ENCODE results near the gene CST11.
A peak's percentile ranks its signal among the peaks of the same experiment; 100 is the strongest.

CST11 gene

DNA sequence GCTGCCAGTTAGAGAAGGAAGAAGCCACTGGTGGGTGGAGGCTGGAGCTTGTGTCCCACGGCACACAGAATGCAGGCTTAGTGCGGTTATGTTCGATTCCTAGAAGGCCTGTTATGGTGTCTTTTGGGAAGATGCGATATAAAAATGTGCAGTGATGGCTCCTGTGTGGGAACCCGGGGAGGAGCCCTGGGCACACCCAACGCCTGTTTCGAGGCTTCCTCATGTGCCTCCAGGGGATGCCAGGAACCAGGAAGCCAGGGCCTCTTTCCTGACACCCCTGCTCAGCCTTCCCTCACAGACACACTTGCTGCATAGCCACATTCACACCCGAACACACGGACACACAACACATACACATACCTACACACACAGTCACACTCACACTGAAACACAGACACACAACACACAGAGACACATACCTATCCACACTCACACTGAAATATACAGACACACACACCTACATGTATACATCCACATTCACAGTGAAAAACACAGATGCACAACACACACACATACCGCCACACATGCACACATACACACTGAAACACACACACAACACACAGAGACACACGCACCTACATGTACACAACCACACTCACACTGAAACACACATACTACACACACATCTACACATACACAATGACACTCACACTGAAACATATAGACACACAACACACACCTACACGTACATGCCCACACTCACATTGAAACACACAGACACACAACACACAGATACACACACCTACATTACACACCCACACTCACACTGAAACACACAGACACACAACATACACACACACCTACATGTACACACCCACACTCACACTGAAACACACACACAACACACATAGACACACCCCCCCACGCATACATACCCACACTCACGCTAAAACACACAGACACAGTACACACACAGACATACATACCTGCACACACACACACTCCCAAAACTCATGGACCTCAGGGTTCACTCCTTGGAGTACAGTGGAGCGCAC lies 1.2 kb upstream of the CST11 start:
- no peak for DNase-seq (ENCODE audit: low read depth)

DNA sequence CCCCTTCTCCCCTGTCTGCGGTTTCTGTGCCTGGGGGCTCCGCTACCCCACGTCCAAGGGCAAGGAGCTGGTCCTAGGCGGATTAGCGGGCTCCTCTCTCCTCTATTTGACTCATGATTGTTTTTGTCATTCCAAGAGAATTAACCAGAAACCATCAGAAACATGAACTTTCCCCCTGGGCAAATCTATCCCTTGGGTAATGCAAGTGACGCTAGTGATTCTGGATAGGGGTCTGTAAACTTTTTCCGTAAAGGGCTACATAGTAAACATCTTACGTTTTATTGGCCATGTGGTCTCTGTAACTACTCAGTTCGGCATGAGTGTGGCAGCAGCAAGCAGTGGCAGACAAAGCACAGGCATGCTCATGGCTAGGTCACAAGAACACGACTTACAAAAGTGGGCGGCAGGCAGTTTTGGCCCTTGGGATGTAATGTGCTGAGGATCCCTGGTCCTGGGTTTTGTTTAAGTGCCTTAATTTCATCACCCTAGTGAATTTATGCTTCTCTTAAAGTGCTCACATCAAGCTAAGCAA lies 654 bp downstream of the CST11 start:
- DNase-seq (ENCODE audit: low read depth) = no peak

DNA sequence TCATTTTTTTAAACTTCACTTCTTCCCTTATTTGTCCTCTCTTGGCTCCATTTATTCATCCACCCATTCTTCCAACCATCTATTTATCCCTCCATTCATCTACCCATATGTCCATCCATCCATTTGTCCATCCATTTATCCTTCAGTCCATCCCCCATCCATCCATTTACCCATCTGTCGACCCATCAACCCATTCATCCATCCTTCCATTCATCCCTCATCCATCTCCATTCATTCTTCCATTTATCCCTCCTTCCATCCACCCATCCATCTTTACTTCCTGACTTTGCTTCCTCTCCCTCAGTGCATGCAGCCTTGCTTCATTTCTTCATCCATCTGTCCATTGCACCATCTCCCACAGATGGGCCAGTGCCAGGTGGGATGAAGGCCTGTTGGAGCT lies 1.8 kb downstream of the CST11 start:
- DNase-seq (ENCODE audit: low read depth) = no peak

GRCh38 chr20:23449421-23449820 lies 3.3 kb downstream of the CST11 start:
- DNase-seq (ENCODE audit: low read depth) = no peak

DNA sequence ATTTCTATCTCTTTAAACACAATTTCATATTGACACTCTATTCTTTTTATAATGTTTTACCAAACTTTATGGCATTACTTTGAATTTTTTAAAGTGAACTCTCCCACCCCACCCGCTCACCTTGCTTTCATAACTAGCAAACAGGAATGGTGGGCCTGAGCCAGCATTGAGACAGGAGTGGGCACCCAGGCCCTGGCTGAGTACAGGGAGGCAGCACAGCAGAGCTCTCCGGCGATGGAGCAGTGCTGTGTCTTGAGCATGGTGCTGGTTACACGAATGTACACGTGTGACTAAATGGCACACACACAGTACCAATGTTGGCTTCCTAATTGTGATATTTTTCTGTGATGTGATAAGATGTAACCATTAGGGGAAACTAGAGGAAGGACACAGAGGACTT lies 4.5 kb downstream of the CST11 start:
- no peak for DNase-seq (ENCODE audit: low read depth)

DNA sequence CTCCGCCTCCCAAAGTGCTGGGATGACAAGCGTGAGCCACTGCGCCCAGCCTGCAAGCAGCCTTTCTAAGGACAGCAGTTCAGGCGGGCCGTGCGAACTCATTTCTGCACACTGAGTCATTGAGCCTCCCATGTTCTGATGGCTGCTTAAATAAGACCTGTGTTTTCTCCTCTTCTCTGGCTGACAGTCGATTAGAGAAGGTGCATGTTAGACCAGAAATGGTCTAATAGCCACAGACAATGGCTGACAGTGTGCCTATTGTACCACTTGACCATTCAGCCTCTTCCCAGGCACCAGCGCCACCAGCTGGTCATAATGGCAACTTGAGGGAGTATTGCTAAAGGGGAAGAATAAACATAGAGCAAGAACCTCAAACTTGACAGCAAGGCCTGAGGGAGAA lies 6.2 kb downstream of the CST11 start:
- DNase-seq (ENCODE audit: low read depth) = no peak

GRCh38 chr20:23445596-23446217 lies 7.0 kb downstream of the CST11 start:
- DNase-seq (ENCODE audit: low read depth) = peak; percentile 71

GRCh38 chr20:23444859-23445258 lies 7.8 kb downstream of the CST11 start:
- no peak for DNase-seq (ENCODE audit: low read depth)

- no peak for DNase-seq (ENCODE audit: low read depth)
Observed at GRCh38 chr20:23442436-23442835, 10.2 kb downstream of the CST11 start.

DNA sequence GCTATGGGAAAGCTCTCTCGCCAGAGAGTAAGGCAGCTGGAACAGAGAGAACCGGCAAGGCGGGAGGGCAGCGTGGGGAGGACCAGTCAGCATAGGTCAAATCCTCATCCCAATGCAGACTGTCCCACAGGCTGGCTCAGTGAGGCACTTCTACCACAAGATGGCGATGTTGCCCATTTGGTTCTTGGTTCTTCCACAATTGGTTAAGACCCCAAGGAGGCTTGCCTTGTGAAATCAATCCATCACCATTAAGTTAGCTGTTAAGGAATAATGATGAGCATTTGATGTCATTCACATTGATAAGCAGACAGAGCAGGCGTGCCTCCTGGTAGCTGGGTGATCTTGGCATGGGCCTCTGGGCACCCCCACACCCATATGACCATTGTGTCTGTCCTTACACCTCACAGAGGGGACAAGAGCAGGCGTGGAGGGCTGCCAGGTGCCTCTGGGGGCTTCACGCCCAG lies 10.8 kb downstream of the CST11 start:
- DNase-seq (ENCODE audit: low read depth) = no peak

GRCh38 chr20:23440004-23440403 lies 12.7 kb downstream of the CST11 start:
- DNase-seq (ENCODE audit: low read depth) = no peak

DNA sequence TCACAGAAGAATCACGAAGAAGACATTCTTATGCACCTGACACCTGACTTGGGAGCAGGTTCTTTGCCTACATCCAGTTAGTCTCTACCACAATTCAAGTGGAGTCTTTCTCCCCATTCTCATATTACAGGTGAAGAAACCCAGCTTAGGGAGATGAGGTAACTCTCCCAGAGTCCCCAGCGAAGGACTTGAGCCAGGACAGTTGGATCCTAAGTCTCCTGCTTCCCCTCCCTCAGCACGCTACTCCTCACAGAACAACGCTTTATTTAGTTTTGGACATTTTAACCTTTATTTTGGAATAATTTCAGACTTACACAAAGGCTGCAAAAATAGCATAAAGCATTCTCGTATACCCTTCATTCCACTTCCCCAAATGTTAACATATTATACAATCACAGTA lies 14.0 kb downstream of the CST11 start:
- DNase-seq (ENCODE audit: low read depth) = no peak

- no peak for DNase-seq (ENCODE audit: low read depth)
Observed at GRCh38 chr20:23437126-23437899, 15.4 kb downstream of the CST11 start.

GRCh38 chr20:23436681-23437080 lies 16.0 kb downstream of the CST11 start:
- no peak for DNase-seq (ENCODE audit: low read depth)

DNA sequence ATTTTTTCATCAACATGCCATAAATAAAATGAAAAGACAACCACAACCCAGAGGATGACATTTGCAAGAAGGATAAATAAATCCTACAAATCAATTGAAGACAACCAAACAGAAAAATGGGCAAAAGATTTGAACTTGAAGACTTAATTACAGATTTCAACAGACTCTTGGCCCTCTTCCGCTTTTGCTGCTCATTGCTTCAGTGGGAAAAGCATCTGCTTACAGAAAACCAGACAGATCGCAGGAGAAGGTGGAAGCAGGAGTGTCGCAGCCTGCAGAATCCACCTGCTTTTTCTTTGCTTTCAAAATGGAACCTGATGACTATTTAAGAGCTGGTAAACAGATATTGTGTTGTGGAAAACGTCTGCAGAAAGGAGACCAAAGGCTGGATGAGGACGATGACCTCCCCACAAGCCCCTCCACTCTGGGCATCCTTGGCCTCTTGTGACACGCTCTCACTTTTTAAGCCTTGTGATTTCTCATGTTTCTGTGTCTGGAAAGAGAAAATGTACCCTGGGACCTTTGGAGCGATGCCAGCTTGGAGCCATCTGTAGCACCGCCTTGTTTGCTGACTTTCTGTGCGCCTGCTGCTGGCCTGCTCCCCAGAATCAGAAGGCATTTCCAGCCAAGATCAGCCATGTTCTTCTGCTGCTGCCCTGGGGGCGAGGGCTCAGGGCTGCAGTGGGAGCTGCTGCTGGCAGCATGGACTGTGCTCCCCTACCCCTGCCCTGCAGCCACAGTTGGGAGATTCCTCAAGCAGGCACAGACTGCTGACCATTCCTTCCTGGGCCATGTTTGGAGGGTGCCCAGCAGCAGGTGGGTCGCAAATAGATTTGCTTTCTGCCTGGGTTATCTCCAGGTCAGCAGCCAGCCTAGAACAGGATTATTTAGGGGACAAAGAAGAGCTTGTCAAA lies 16.8 kb downstream of the CST11 start:
- no peak for DNase-seq (ENCODE audit: low read depth)

- DNase-seq (ENCODE audit: low read depth) = no peak
Observed at GRCh38 chr20:23434521-23435313, 18.0 kb downstream of the CST11 start.

DNA sequence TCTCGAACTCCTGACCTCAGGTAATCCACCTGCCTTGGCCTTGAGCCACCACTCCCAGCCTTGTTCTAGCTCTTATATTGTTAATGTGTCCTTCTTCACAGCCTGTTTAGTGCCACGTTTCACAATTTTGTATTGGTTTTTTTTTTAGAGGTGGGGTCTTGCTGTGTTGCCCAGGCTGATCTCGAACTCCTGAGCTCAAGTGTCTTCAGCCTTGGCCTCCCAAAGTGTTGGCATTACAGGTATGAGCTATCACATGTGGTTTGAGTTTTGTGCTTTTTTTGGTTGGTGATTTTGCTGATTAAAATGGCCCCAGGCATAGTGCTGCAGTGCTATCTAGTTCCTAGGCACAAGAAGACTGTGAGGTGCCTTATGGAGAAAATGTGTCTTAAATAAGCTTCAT lies 19.0 kb downstream of the CST11 start:
- no peak for DNase-seq (ENCODE audit: low read depth)

- DNase-seq (ENCODE audit: low read depth) = no peak
Observed at GRCh38 chr20:23425129-23425528, 27.5 kb downstream of the CST11 start.

GRCh38 chr20:23420943-23421931 lies 31.4 kb downstream of the CST11 start, which contains the start of gene NAPB:
Gene NAPB, minus strand, starts transcription at chr20:23421488. Its CDS starts 86 bp downstream, at chr20:23421402.
- DNase-seq (ENCODE audit: low read depth) = no peak
